Skeletal muscle tissue (tissue), 4 donors: Measurements from ENCODE around the gene COLGALT1. TPM values are rescaled to one million over a fixed set of nuclear protein-coding genes. Genes with fewer than 3 reads are reported as not detected.

ENCODE experiments used
- H3K27ac ChIP-seq: one replicate; pipeline ENCODE4 v1.7.0; 2013; ENCODE audit warnings: mild to moderate bottlenecking, low read depth, low read length, inconsistent platforms
- H3K27me3 ChIP-seq, 3 donors: one replicate each; pipeline ENCODE4 v1.7.0; 2013; ENCODE audit warnings: low read length in 3 of 3; ENCODE audit not compliant: control insufficient read depth in 3 of 3, insufficient read depth in 3 of 3
- H3K36me3 ChIP-seq, 3 donors: one replicate each; pipeline ENCODE4 v1.7.0; 2013; ENCODE audit warnings: low read length in 3 of 3; ENCODE audit not compliant: control insufficient read depth in 3 of 3, insufficient read depth in 3 of 3
- H3K4me1 ChIP-seq, 3 donors: one replicate each; pipeline ENCODE4 v1.7.0; 2013; ENCODE audit warnings: low read length in 3 of 3, mild to moderate bottlenecking in 3 of 3; ENCODE audit not compliant: control insufficient read depth in 3 of 3, insufficient read depth in 3 of 3
- H3K4me3 ChIP-seq, 3 donors: one replicate each; pipeline ENCODE4 v1.7.0; 2013; ENCODE audit warnings: low read length in 3 of 3
- H3K9ac ChIP-seq, 3 donors: one replicate each; pipeline ENCODE4 v1.7.0; 2013; ENCODE audit warnings: low read length in 3 of 3, mild to moderate bottlenecking in 3 of 3, moderate library complexity in 2 of 3, low read depth in 1 of 3
- H3K9me3 ChIP-seq, 3 donors: one replicate each; pipeline ENCODE4 v1.7.0; 2013; ENCODE audit warnings: low read length in 3 of 3; ENCODE audit not compliant: control insufficient read depth in 3 of 3
- total RNA-seq: library from RNA; depleted of rRNA; stranded (reverse); fragments of >200 nt; gene quantifications from one replicate; pipeline ENCODE4 v1.2.3, GENCODE V29; 2014
- donor health status: Osteomylitis.

COLGALT1 gene
- total RNA-seq, 1 donor from 2014 or later, result 38.1 TPM

GRCh38 chr19:17602872-17603510, 47.5 kb downstream of the COLGALT1 start:
- Histone ChIP-seq H3K9ac (no peak overlapping the region), H3K27me3 (peaks cover 31 to 64% (median 32%) of the 10 kb centered on the region in 3 donors)

GRCh38 chr19:17604372-17605025, 49.0 kb downstream of the COLGALT1 start:
- Histone ChIP-seq H3K4me3 (no peak overlapping the region), H3K27me3 (peaks cover 31 to 62% (median 36%) of the 10 kb centered on the region in 3 donors), H3K9ac (no peak overlapping the region), H3K27ac (no peak overlapping the region), H3K9me3 (no peaks in the 10 kb centered on the region), H3K4me1 (peaks cover 7 to 8% (median 7%) of the 10 kb centered on the region in 3 donors), H3K36me3 (no peaks in the 10 kb centered on the region)

More at GRCh38 chr19:17602872-17603510, 47.5 kb downstream of the COLGALT1 start:
- Histone ChIP-seq H3K4me1 (peaks cover 7 to 8% (median 7%) of the 10 kb centered on the region in 3 donors), H3K27ac (no peak overlapping the region), H3K4me3 (no peak overlapping the region), H3K36me3 (no peaks in the 10 kb centered on the region), H3K9me3 (peaks cover 0 to 3% (median 0%) of the 10 kb centered on the region in 3 donors)

GRCh38 chr19:17605117-17605516, 49.7 kb downstream of the COLGALT1 start:
- no peaks in the 10 kb centered on the region for H3K36me3 ChIP-seq
- peaks cover 34 to 64% (median 38%) of the 10 kb centered on the region in 3 donors for H3K27me3 ChIP-seq
- H3K9me3 ChIP-seq, result no peaks in the 10 kb centered on the region
- H3K27ac ChIP-seq, result no peak overlapping the region
- H3K9ac ChIP-seq, result no peak overlapping the region
- peaks cover 5 to 7% (median 7%) of the 10 kb centered on the region in 3 donors for H3K4me1 ChIP-seq
- H3K4me3 ChIP-seq, result no peak overlapping the region

- peaks cover 5 to 7% (median 7%) of the 10 kb centered on the region in 3 donors for H3K4me1 ChIP-seq
- H3K9me3 ChIP-seq, result no peaks in the 10 kb centered on the region
- no peaks in the 10 kb centered on the region for H3K36me3 ChIP-seq
- peak overlapping the region; percentile 30 to 67 (median 66) for H3K4me3 ChIP-seq
- no peak overlapping the region for H3K27ac ChIP-seq
- no peak overlapping the region for H3K9ac ChIP-seq
- H3K27me3 ChIP-seq, result peaks cover 33 to 59% (median 33%) of the 10 kb centered on the region in 3 donors
These were observed 50.5 kb downstream of the COLGALT1 start for GRCh38 chr19:17605761-17606589.

GRCh38 chr19:17606590-17607185, 51.2 kb downstream of the COLGALT1 start:
- H3K9me3 ChIP-seq, result no peaks in the 10 kb centered on the region
- H3K4me1 ChIP-seq, result peaks cover 5 to 7% (median 7%) of the 10 kb centered on the region in 3 donors
- no peak overlapping the region for H3K27ac ChIP-seq
- H3K4me3 ChIP-seq, result peak overlapping the region; percentile 30 to 67 (median 66)
- H3K27me3 ChIP-seq, result peaks cover 28 to 52% (median 29%) of the 10 kb centered on the region in 3 donors
- H3K9ac ChIP-seq, result no peak overlapping the region
- H3K36me3 ChIP-seq, result no peaks in the 10 kb centered on the region

- Histone ChIP-seq H3K9me3 (no peaks in the 10 kb centered on the region), H3K27ac (no peak overlapping the region), H3K4me1 (peaks cover 5 to 7% (median 7%) of the 10 kb centered on the region in 3 donors), H3K27me3 (peaks cover 17 to 43% (median 22%) of the 10 kb centered on the region in 3 donors), H3K36me3 (no peaks in the 10 kb centered on the region), H3K4me3 (no peak overlapping the region), H3K9ac (no peak overlapping the region)
These were observed 52.5 kb downstream of the COLGALT1 start for GRCh38 chr19:17607936-17608335.

- Histone ChIP-seq H3K27ac (no peak overlapping the region), H3K4me3 (no peak overlapping the region), H3K9me3 (no peaks in the 10 kb centered on the region), H3K9ac (no peak overlapping the region), H3K36me3 (no peaks in the 10 kb centered on the region), H3K4me1 (peaks cover 5 to 7% (median 7%) of the 10 kb centered on the region in 3 donors), H3K27me3 (peaks cover 15 to 21% (median 20%) of the 10 kb centered on the region in 3 donors)
These were observed 54.9 kb downstream of the COLGALT1 start for GRCh38 chr19:17610384-17610783.

- Histone ChIP-seq H3K4me3 (no peak overlapping the region), H3K36me3 (no peaks in the 10 kb centered on the region), H3K4me1 (no peaks in the 10 kb centered on the region), H3K27me3 (peaks cover 17 to 18% (median 17%) of the 10 kb centered on the region in 3 donors), H3K9me3 (no peaks in the 10 kb centered on the region), H3K9ac (no peak overlapping the region), H3K27ac (no peak overlapping the region)
These were observed 56.2 kb downstream of the COLGALT1 start for GRCh38 chr19:17611462-17612244.

- Histone ChIP-seq H3K9me3 (peaks cover 0 to 3% (median 0%) of the 10 kb centered on the region in 3 donors), H3K27me3 (peaks cover 20 to 34% (median 30%) of the 10 kb centered on the region in 3 donors), H3K36me3 (no peaks in the 10 kb centered on the region), H3K4me1 (no peaks in the 10 kb centered on the region), H3K4me3 (no peak overlapping the region), H3K27ac (no peak overlapping the region), H3K9ac (no peak overlapping the region)
These were observed 59.0 kb downstream of the COLGALT1 start for GRCh38 chr19:17614476-17614875.
